Right atrium auricular region (tissue), 2 donors: ENCODE data around the gene APOL4. TPM values are rescaled to one million over a fixed set of nuclear protein-coding genes. Genes with fewer than 3 reads are reported as not detected.
"Not testable (repeated sequence)": the region's sequence is repeated elsewhere in the genome, so short reads cannot be mapped to it uniquely, and the experiment has no call there.

ENCODE experiments used
- DNase-seq: peaks from one replicate; pipeline ENCODE4 v3.0.0-alpha.2; 2019; ENCODE audit warnings: low spot score
- H3K27ac ChIP-seq, 2 donors: fragments of 200-600 bp; sonication (generic); 1 replicate in 1 of 2; 2 replicates in 1 of 2; pipeline ENCODE4 v1.5.1; 2016 to 2019
- H3K27me3 ChIP-seq, 2 donors: fragments of 200-600 bp; sonication (generic); one replicate each; pipeline versions ENCODE4 v1.5.1 to v1.6.0; 2017 to 2019
- H3K36me3 ChIP-seq: fragments of 200-600 bp; sonication (generic); one replicate; pipeline ENCODE4 v1.5.1; 2016
- H3K4me1 ChIP-seq, 2 donors: fragments of 200-600 bp; sonication (generic); one replicate each; pipeline versions ENCODE4 v1.5.1 to v1.6.0; 2017 to 2019
- H3K4me3 ChIP-seq, 2 donors: fragments of 200-600 bp; sonication (generic); 1 replicate in 1 of 2; 2 replicates in 1 of 2; pipeline ENCODE4 v1.5.1; 2017 to 2019; ENCODE audit warnings: mild to moderate bottlenecking in 1 of 2, moderate library complexity in 1 of 2
- H3K9me3 ChIP-seq, 2 donors: fragments of 200-600 bp; sonication (generic); one replicate each; pipeline ENCODE4 v1.5.1; 2019
- total RNA-seq, 2 donors: library from RNA; depleted of rRNA; stranded (reverse); fragments of >200 nt; gene quantifications; one replicate each; pipeline ENCODE4 v1.1.0, GENCODE V29; 2016
- TF ChIP-seq, protein P1 (sequence below), 2 donors: fragments of 200-600 bp; sonication (generic); IDR thresholded peaks; one replicate each; pipeline ENCODE4 v1.5.1; 2019; ENCODE audit warnings: antibody characterized with exemption in 2 of 2

APOL4 gene
- total RNA-seq, 2 donors from 2014 or later = 0.24 to 2.1 TPM

DNA sequence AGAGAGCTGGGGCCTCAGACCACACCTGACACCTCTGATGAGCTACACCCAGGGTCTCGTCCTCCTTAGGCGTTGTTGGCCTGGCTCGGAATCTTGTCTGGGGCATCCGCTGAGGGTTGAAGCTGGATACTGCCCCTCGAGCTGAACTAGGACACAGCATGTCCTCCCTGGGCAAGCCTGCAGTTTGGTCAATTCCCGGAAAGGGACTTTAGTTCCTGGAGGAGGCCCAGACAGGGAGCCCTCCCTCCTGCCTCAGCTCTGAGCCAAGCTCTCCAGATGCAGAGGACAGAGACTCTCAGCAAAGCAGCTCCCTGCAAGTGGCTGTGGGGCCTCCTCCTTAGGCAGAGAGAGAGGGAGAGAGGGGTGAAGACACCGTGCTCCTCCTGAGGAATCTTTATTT, 45.9 kb downstream of the APOL4 start:
- peak overlapping the region; percentile 82 to 92 for H3K27ac ChIP-seq
- peak overlapping the region in 1 of 2 donors; percentile 53 for H3K4me3 ChIP-seq
- no peaks in the 10 kb centered on the region for H3K9me3 ChIP-seq
- H3K4me1 ChIP-seq = peaks cover 0 to 69% of the 10 kb centered on the region in 2 donors
- H3K36me3 ChIP-seq = no peaks in the 10 kb centered on the region
- TF ChIP-seq, protein P1, sequence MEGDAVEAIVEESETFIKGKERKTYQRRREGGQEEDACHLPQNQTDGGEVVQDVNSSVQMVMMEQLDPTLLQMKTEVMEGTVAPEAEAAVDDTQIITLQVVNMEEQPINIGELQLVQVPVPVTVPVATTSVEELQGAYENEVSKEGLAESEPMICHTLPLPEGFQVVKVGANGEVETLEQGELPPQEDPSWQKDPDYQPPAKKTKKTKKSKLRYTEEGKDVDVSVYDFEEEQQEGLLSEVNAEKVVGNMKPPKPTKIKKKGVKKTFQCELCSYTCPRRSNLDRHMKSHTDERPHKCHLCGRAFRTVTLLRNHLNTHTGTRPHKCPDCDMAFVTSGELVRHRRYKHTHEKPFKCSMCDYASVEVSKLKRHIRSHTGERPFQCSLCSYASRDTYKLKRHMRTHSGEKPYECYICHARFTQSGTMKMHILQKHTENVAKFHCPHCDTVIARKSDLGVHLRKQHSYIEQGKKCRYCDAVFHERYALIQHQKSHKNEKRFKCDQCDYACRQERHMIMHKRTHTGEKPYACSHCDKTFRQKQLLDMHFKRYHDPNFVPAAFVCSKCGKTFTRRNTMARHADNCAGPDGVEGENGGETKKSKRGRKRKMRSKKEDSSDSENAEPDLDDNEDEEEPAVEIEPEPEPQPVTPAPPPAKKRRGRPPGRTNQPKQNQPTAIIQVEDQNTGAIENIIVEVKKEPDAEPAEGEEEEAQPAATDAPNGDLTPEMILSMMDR (IDR thresholded peaks at IDR 0.05) = no peak
- DNase-seq = peak; percentile 88
- H3K27me3 ChIP-seq = no peaks in the 10 kb centered on the region

DNA sequence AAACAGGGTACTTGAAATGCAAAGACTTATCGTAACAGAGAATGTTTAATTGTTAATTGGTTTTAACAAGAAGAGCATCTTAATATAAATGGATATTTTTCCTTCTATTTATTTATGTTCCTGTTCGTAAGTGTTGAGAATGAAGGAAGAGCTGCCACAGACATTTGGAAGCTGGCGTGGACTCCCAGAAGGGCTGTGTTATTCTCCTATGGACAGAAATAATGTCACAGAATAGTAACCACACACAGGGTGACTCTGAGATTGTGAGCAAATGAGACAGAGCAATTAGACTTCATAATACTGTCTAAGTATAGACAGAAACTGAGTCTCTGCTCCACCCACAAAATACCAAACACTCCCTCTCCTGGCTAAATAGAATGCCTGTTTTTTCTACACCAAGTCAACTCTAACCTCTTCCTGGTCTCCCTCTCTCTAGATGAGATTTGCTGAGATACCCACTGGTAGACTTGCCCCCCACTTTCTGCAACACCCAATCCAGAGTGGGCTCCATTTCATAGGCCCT, 47.1 kb downstream of the APOL4 start:
- no peak overlapping the region for H3K4me3 ChIP-seq
- H3K27ac ChIP-seq = peak overlapping the region; percentile 82 to 92
- H3K36me3 ChIP-seq = peaks cover 4% of the 10 kb centered on the region
- H3K4me1 ChIP-seq = peaks cover 0 to 70% of the 10 kb centered on the region in 2 donors
- no peaks in the 10 kb centered on the region for H3K9me3 ChIP-seq
- no peaks in the 10 kb centered on the region for H3K27me3 ChIP-seq
- TF ChIP-seq, protein P1 (IDR thresholded peaks at IDR 0.05) = no peak
- DNase-seq = no peak

DNA sequence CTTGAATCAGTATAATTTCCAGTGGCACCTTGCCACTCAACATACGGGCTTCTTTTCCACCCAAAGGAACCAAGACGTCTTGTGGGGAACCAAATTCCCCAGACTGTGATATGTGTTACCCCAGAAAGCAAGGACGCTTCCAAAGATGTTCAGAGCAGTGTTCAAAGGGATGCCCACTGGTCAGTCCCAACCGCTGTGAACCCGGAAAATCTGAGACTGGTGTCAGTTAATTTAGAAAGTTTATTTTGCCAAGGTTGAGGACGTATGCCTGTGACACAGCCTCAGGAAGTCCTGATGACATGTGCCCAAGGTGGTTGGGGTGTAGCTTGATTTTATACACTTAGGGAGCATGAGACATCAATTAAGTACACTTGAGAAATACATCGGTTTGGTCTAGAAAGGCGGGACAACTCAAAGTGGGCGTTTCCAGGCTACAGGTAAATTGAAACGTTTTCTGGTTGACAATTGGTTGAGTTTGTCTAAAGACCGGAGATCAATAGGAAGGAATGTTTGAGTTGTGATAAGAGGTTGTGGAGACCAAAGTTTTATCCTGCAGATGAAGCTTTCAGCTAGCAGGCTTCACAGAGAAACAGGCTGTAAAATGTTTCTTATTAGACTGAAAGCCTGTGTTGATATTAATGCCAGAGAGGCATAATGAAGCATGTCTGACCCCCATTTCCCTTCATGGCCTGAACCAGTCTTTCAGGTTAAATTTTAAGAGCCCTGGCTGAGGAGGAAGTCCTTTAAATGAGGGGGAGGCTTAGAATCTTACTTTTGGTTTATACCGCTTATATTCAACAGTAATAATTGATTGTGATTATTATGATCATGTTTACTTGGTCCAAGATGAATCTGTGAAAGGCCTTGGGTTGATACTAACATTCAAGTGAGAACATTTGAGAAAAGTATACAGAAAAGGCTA, 47.8 kb downstream of the APOL4 start:
- TF ChIP-seq, protein P1 (IDR thresholded peaks at IDR 0.05) = no peak
- Histone ChIP-seq H3K9me3 (no peaks in the 10 kb centered on the region), H3K27me3 (no peaks in the 10 kb centered on the region), H3K4me3 (no peak overlapping the region), H3K4me1 (peaks cover 0 to 63% of the 10 kb centered on the region in 2 donors), H3K36me3 (peaks cover 11% of the 10 kb centered on the region), H3K27ac (peak overlapping the region; percentile 82 to 92)
- peak; percentile 46 for DNase-seq

DNA sequence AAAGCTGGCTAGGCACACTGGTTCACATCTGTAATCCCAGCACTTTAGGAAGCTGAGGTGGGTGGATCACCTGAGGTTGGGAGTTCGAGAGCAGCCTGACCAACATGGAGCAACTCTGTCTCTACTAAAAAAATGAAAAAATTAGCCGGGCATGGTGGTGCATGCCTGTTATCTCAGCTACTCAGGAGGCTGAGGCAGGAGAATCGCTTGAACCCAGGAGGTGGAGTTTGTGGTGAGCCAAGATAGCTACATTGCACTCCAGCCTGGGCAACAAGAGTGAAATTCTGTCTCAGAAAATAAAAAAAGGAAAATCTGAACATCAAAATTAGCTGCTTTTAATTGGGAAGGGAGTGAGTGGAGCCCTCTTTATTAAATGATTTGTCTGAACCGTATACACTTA, 48.8 kb downstream of the APOL4 start:
- peaks cover 0 to 55% of the 10 kb centered on the region in 2 donors for H3K4me1 ChIP-seq
- not testable (repeated sequence) for H3K4me3 ChIP-seq, H3K9me3 ChIP-seq, H3K27ac ChIP-seq, H3K27me3 ChIP-seq, DNase-seq
- H3K36me3 ChIP-seq = peaks cover 20% of the 10 kb centered on the region

DNA sequence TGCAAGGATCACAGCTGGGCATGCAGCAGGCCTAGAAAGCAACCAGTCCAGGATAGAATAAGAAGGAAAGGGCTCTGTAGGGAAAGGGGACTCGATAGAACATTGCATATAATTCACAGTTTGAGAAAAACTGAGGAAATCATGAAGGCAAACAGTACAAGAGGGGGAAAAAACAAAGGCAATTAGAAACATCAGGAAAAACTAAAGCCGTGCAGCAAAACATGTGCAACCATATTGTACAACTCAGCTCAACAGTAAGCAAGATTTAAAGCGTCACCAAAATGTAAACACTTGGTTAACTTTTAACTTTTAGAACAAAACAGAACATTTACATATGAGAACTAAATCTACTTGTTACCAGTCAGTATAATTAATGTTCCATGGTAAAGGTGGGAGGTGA, 49.5 kb downstream of the APOL4 start:
- H3K36me3 ChIP-seq = peaks cover 20% of the 10 kb centered on the region
- no peak for DNase-seq
- H3K27me3 ChIP-seq = no peaks in the 10 kb centered on the region
- H3K27ac ChIP-seq = peak overlapping the region; percentile 53 to 62
- no peaks in the 10 kb centered on the region for H3K9me3 ChIP-seq
- peaks cover 0 to 55% of the 10 kb centered on the region in 2 donors for H3K4me1 ChIP-seq
- H3K4me3 ChIP-seq = no peak overlapping the region
- TF ChIP-seq, protein P1 (IDR thresholded peaks at IDR 0.05) = no peak

DNA sequence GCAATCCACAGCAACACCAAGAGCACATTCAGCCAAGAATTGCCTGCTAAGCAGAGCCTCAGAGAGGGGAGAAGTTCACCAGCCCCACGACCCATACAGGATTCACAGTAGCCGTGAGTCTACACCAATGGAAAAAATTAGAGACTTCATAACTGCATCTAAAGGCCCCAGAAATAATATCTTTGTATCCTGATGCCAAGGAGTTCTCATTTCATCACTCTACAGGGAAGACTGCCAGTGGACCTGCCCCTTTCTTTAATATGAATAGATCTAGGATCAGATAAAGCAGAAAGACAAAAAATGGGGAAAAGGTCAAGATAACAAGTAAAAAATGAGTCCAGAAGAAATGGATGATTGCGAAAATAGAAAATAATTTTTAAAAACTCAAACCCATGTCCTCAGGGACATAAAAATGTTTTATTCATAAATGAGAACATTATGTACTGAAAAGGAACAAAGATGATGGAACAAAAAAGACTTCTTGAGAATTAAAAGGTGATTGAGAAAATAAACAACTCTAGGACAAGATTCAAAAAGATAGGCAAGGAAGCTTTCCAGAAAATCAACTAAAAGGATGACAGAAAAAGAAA, 50.5 kb downstream of the APOL4 start:
- Histone ChIP-seq H3K36me3 (peaks cover 20% of the 10 kb centered on the region), H3K27me3 (no peaks in the 10 kb centered on the region), H3K27ac (peak overlapping the region; percentile 53 to 62), H3K4me1 (peaks cover 0 to 50% of the 10 kb centered on the region in 2 donors), H3K4me3 (no peak overlapping the region), H3K9me3 (no peaks in the 10 kb centered on the region)
- peak; percentile 58 for DNase-seq
- TF ChIP-seq, protein P1 (IDR thresholded peaks at IDR 0.05) = no peak
